CD4-positive, alpha-beta T cell treated with Interleukin-17A for 1 hour (primary cell): ENCODE data around the gene CIRBP.

Experiments
- DNase-seq: peaks from one replicate; pipeline ENCODE4 v3.0.0-alpha.2; 2020

CIRBP gene

GRCh38 chr19:1282588-1283206 lies 13.6 kb downstream of the CIRBP start:
- no peak for DNase-seq

- no peak for DNase-seq
These were observed 14.2 kb downstream of the CIRBP start for GRCh38 chr19:1283207-1283916.

GRCh38 chr19:1283917-1284292 lies 14.8 kb downstream of the CIRBP start:
- no peak for DNase-seq

GRCh38 chr19:1284293-1284978 lies 15.3 kb downstream of the CIRBP start:
- DNase-seq: no peak

GRCh38 chr19:1284979-1285736 lies 16.0 kb downstream of the CIRBP start:
- DNase-seq: no peak

- no peak for DNase-seq
These were observed 16.7 kb downstream of the CIRBP start, which contains the start of gene EFNA2 for GRCh38 chr19:1285737-1286360. TSS of gene EFNA2 (plus strand) at chr19:1285873. CDS start at chr19:1286169, 296 bp downstream.

- DNase-seq: no peak
These were observed 17.6 kb downstream of the CIRBP start for GRCh38 chr19:1286487-1287353.

- no peak for DNase-seq
These were observed 18.5 kb downstream of the CIRBP start for GRCh38 chr19:1287354-1288225.

- DNase-seq: no peak
These were observed 19.1 kb downstream of the CIRBP start for GRCh38 chr19:1288226-1288612.

- no peak for DNase-seq
These were observed 19.9 kb downstream of the CIRBP start for GRCh38 chr19:1288833-1289685.

- DNase-seq: no peak
These were observed 20.5 kb downstream of the CIRBP start for GRCh38 chr19:1289686-1290025.

- DNase-seq: no peak
These were observed 21.1 kb downstream of the CIRBP start for GRCh38 chr19:1290196-1290702.

GRCh38 chr19:1290703-1291651 lies 21.8 kb downstream of the CIRBP start:
- no peak for DNase-seq

GRCh38 chr19:1291761-1292418 lies 22.8 kb downstream of the CIRBP start:
- no peak for DNase-seq

GRCh38 chr19:1292419-1293151 lies 23.5 kb downstream of the CIRBP start:
- no peak for DNase-seq

GRCh38 chr19:1293782-1294604 lies 24.9 kb downstream of the CIRBP start:
- no peak for DNase-seq
